Cardiac muscle cell (in vitro differentiated cells and primary cell): Measurements from ENCODE around the gene VTA1. TPM values are rescaled to one million over a fixed set of nuclear protein-coding genes. Genes with fewer than 3 reads are reported as not detected.

Experiments
- DNase-seq, 2 donors: peaks; one replicate each; pipeline versions ENCODE4 v3.0.0 to v3.0.0-alpha.2; 2010 to 2017; ENCODE audit warnings: low read depth in 1 of 2, low spot score in 1 of 2
- H3K27ac ChIP-seq: fragments of 200-600 bp; sonication (generic); 2 replicates; pipeline ENCODE4 v1.5.1; 2016
- H3K27me3 ChIP-seq: fragments of 200-600 bp; sonication (generic); 2 replicates; pipeline ENCODE4 v1.6.0; 2016; ENCODE audit warnings: control low read depth
- H3K36me3 ChIP-seq: fragments of 200-600 bp; sonication (generic); 2 replicates; pipeline ENCODE4 v1.5.1; 2016; ENCODE audit warnings: control low read depth
- H3K4me1 ChIP-seq: fragments of 200-600 bp; sonication (generic); 2 replicates; pipeline ENCODE4 v1.8.1; 2017; ENCODE audit warnings: low read depth, mild to moderate bottlenecking, mixed run types
- H3K4me3 ChIP-seq: fragments of 200-600 bp; sonication (generic); 2 replicates; pipeline ENCODE4 v1.5.1; 2016; ENCODE audit warnings: mild to moderate bottlenecking
- H3K9me3 ChIP-seq: fragments of 200-600 bp; sonication (generic); 2 replicates; pipeline ENCODE4 v1.5.1; 2017; ENCODE audit warnings: low read depth, mild to moderate bottlenecking, control low read depth
- CTCF ChIP-seq: IDR thresholded peaks from 2 replicates; pipeline ENCODE4 v1.5.1; 2012; ENCODE audit warnings: low read depth, mild to moderate bottlenecking, low read length
- polyA plus RNA-seq: library from polyadenylated mRNA; unstranded; fragments of >200 nt; fragmentation: Nextera tagmentation; extraction: Ambion mirVana; gene quantifications from 2 replicates; pipeline ENCODE4 v1.2.1, GENCODE V29; 2016
- total RNA-seq: library from RNA; depleted of rRNA; stranded (reverse); fragments of >200 nt; gene quantifications from 2 replicates; pipeline ENCODE4 v1.2.3, GENCODE V29; 2016

VTA1 gene
- total and polyA plus RNA-seq, 2 experiments from 2014 or later: 44.0 to 93.0 TPM

GRCh38 chr6:142262231-142262630 is 115.2 kb downstream of the VTA1 start:
- no peak for DNase-seq
- Histone ChIP-seq H3K4me1 (no peaks in the 10 kb centered on the region), H3K36me3 (no peaks in the 10 kb centered on the region), H3K4me3 (no peak overlapping the region), H3K27me3 (no peaks in the 10 kb centered on the region), H3K9me3 (no peaks in the 10 kb centered on the region), H3K27ac (no peak overlapping the region)
- TF ChIP-seq CTCF: no peak

GRCh38 chr6:142265476-142265875 is 118.4 kb downstream of the VTA1 start:
- Histone ChIP-seq H3K27me3 (no peaks in the 10 kb centered on the region), H3K27ac (no peak overlapping the region), H3K9me3 (no peaks in the 10 kb centered on the region), H3K36me3 (no peaks in the 10 kb centered on the region), H3K4me1 (no peaks in the 10 kb centered on the region), H3K4me3 (no peak overlapping the region)
- no peak for TF ChIP-seq CTCF
- no peak for DNase-seq

- peak in 1 of 2 donors; percentile 9 for DNase-seq
- H3K36me3 ChIP-seq: no peaks in the 10 kb centered on the region
- no peak for TF ChIP-seq CTCF
- H3K27ac ChIP-seq: no peak overlapping the region
- no peak overlapping the region for H3K4me3 ChIP-seq
- no peaks in the 10 kb centered on the region for H3K27me3 ChIP-seq
- H3K4me1 ChIP-seq: no peaks in the 10 kb centered on the region
- no peaks in the 10 kb centered on the region for H3K9me3 ChIP-seq
Observed at GRCh38 chr6:142266060-142266459, 119.0 kb downstream of the VTA1 start.

GRCh38 chr6:142271476-142271875 is 124.4 kb downstream of the VTA1 start:
- Histone ChIP-seq H3K4me1 (no peaks in the 10 kb centered on the region), H3K9me3 (no peaks in the 10 kb centered on the region), H3K4me3 (no peak overlapping the region), H3K27ac (no peak overlapping the region), H3K36me3 (no peaks in the 10 kb centered on the region), H3K27me3 (no peaks in the 10 kb centered on the region)
- TF ChIP-seq CTCF: no peak
- peak in 1 of 2 donors; percentile 79 for DNase-seq

Other genes with a start within 250 kb of the VTA1 start
- gene GJE1, start 14.3 kb upstream of the VTA1 start, total RNA-seq: not detected in 2 replicates
- gene GJE1, start 14.3 kb upstream of the VTA1 start, polyA plus RNA-seq: not detected in 2 replicates
- gene NMBR, start 141 bp upstream of the VTA1 start, total RNA-seq: 0.15 TPM in 1 of 2 replicates, not detected in the other
- gene NMBR, start 141 bp upstream of the VTA1 start, polyA plus RNA-seq: not detected in 2 replicates
- 8.7 and 12.9 TPM in 2 replicates for gene ADGRG6, start 154.7 kb downstream of the VTA1 start, total RNA-seq
- 2.4 and 3.7 TPM in 2 replicates for gene ADGRG6, start 154.7 kb downstream of the VTA1 start, polyA plus RNA-seq